Mucosa of descending colon (tissue), 3 donors: ENCODE data around the gene CLTCL1. TPM values are rescaled to one million over a fixed set of nuclear protein-coding genes. Genes with fewer than 3 reads are reported as not detected.

ENCODE experiments used
- ATAC-seq: fragments of 200-7000 bp; cut with Tn5 transposase; one replicate; pipeline ENCODE4 v1.9.1; 2020; ENCODE audit warnings: mild to moderate bottlenecking, moderate library complexity
- DNase-seq, 3 donors: peaks; one replicate each; pipeline ENCODE4 v3.0.0-alpha.2; 2020
- H3K36me3 ChIP-seq: fragments of 200-600 bp; one replicate; pipeline ENCODE4 v1.8.0; 2021; ENCODE audit warnings: low read depth, mild to moderate bottlenecking
- H3K4me1 ChIP-seq: fragments of 200-600 bp; one replicate; pipeline ENCODE4 v1.8.0; 2021; ENCODE audit warnings: low read depth, mild to moderate bottlenecking
- H3K4me3 ChIP-seq: fragments of 200-600 bp; one replicate; pipeline ENCODE4 v1.8.0; 2021; ENCODE audit warnings: mild to moderate bottlenecking
- H3K9me3 ChIP-seq: fragments of 200-600 bp; one replicate; pipeline ENCODE4 v1.8.0; 2021; ENCODE audit warnings: mild to moderate bottlenecking
- intact Hi-C, 2 donors: fragments of 100-400 bp; cut with DNase I in 1 of 2; cut with micrococcal nuclease in 1 of 2; formaldehyde crosslinking; loops; one replicate each; pipeline versions ENCODE4 v1.11.0 to v1.11.1; 2022; cut with DNase I, micrococcal nuclease
- total RNA-seq, 3 donors: library from RNA; stranded (reverse); fragmentation: NEBNext Ultra II Directional in 2 of 3; extraction: Animal tissue kit (Norgen Biotek cat#: 25700) in 2 of 3; gene quantifications; one replicate each; pipeline versions ENCODE4 v1.2.1 to v1.2.4, GENCODE V29; 2021 to 2023
- TF ChIP-seq, protein P1 (sequence below): fragments of 200-600 bp; IDR thresholded peaks from one replicate; pipeline ENCODE4 v1.8.0; 2022; ENCODE audit warnings: antibody characterized with exemption, mild to moderate bottlenecking
- donor health status: DM: no; HTN: no; CAD: no; lungs with moderate emphysema.
- donor health status: DM: no; HTN: no; CAD: no.
- donor health status: DM: no; HTN: yes; CAD: no.

The CLTCL1 gene
- total RNA-seq, 3 donors from 2014 or later, result 3.0 to 5.9 (median 5.7) TPM

GRCh38 chr22:19239464-19239863, 52.1 kb downstream of the CLTCL1 start:
- no peaks in the 10 kb centered on the region for H3K36me3 ChIP-seq
- H3K9me3 ChIP-seq, result no peaks in the 10 kb centered on the region

DNA sequence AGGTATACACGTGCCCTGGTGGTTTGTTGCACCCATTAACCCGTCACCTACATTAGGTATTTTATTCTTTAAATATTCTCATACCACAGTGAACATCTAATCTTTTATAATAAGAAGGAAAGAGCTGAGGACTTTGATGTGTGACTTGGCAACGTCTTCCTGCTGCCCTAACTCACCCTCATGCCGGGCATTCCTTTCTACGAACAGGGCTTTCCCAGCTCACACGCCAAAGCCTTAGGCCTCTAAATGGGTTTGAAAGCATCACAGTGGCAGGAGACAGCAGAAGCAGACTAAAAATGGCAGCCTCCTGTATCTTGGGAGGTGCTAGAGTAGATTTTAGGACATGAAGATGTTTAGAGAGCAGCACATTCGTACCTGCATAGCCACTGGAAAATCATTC, 52.6 kb downstream of the CLTCL1 start:
- TF ChIP-seq, protein P1, sequence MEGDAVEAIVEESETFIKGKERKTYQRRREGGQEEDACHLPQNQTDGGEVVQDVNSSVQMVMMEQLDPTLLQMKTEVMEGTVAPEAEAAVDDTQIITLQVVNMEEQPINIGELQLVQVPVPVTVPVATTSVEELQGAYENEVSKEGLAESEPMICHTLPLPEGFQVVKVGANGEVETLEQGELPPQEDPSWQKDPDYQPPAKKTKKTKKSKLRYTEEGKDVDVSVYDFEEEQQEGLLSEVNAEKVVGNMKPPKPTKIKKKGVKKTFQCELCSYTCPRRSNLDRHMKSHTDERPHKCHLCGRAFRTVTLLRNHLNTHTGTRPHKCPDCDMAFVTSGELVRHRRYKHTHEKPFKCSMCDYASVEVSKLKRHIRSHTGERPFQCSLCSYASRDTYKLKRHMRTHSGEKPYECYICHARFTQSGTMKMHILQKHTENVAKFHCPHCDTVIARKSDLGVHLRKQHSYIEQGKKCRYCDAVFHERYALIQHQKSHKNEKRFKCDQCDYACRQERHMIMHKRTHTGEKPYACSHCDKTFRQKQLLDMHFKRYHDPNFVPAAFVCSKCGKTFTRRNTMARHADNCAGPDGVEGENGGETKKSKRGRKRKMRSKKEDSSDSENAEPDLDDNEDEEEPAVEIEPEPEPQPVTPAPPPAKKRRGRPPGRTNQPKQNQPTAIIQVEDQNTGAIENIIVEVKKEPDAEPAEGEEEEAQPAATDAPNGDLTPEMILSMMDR, result no peak
- Histone ChIP-seq H3K4me3 (no peak overlapping the region), H3K9me3 (no peaks in the 10 kb centered on the region), H3K36me3 (no peaks in the 10 kb centered on the region), H3K4me1 (no peaks in the 10 kb centered on the region)
- ATAC-seq (no peak), DNase-seq (no peak)
- intact Hi-C loops, result no loop called here

More at GRCh38 chr22:19239464-19239863, 52.1 kb downstream of the CLTCL1 start:
- no peak overlapping the region for H3K4me3 ChIP-seq
- DNase-seq (no peak), ATAC-seq (no peak)
- TF ChIP-seq, protein P1, result no peak
- H3K4me1 ChIP-seq, result no peaks in the 10 kb centered on the region
- intact Hi-C loops, result no loop called here

DNA sequence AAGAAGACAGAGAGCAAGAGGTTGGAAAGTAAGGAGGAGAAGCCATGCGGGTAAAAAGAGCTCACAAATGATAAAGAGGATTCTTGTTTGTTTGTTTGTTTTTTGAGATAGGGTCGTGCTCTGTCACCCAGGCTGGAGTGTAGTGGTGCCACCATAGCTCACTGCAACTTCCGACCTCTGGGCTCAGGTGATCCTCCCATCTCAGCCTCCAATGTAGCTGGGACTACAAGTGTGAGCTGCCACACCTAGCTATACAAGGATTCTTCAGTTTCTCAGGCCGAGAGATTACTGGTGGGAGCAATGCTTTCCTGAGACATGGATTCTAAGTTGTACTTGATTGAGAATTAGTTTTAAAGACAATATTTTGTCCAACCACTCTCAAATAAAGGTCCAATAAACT, 55.6 kb downstream of the CLTCL1 start:
- intact Hi-C loops, result no loop called here
- no peaks in the 10 kb centered on the region for H3K4me1 ChIP-seq
- DNase-seq (no peak), ATAC-seq (no peak)
- H3K4me3 ChIP-seq, result no peak overlapping the region
- TF ChIP-seq, protein P1, result no peak
- H3K36me3 ChIP-seq, result no peaks in the 10 kb centered on the region
- H3K9me3 ChIP-seq, result no peaks in the 10 kb centered on the region

GRCh38 chr22:19234126-19234896, 57.2 kb downstream of the CLTCL1 start:
- DNase-seq (no peak), ATAC-seq (no peak)
- Histone ChIP-seq H3K36me3 (no peaks in the 10 kb centered on the region), H3K4me3 (no peak overlapping the region), H3K9me3 (no peaks in the 10 kb centered on the region), H3K4me1 (no peaks in the 10 kb centered on the region)
- intact Hi-C loops, result no loop called here
- TF ChIP-seq, protein P1, result no peak

DNA sequence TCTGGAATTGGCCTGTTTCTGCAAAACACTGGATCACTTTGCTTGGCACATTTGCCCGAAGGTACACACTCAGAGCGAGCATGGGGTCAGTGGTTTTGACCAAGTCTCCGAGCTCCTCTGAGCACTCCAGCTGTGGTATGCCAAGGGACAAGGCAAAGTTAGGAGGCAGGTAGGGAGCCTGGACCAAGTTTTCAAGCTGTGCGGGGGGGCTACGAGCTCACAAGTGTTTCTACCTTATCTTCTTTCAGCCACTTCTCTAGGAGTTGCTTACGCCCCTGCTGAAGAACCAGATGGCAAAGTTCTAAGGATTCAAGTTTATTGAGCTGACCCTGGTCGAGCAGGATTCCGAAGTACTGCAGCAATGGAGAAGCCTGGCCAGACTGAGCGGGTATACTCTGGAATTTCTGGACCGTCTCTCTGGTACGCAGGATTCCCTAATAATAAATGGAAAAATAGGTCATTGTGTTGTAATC, 58.3 kb downstream of the CLTCL1 start:
- Histone ChIP-seq H3K4me3 (no peak overlapping the region), H3K9me3 (no peaks in the 10 kb centered on the region), H3K4me1 (no peaks in the 10 kb centered on the region), H3K36me3 (no peaks in the 10 kb centered on the region)
- ATAC-seq (no peak), DNase-seq (no peak)
- TF ChIP-seq, protein P1, result no peak
- intact Hi-C loops, result no loop called here
